HCT116 (cell line): ENCODE results near the gene ROCK2. TPM values are rescaled to one million over a fixed set of nuclear protein-coding genes. Genes with fewer than 3 reads are reported as not detected.

Experiments
- ATAC-seq: fragments of 200-7000 bp; cut with Tn5 transposase; 2 replicates; pipeline ENCODE4 v1.9.1; 2020; ENCODE audit warnings: mild to moderate bottlenecking, moderate library complexity
- BruUV-seq: library from RNA; stranded (reverse); fragments of 400-500 nt; replicated peaks from 2 replicates; lab custom pipeline; 2021; lab: Mats Ljungman, UMichigan
- CTCF ChIA-PET: fragments of 300-600 bp; sonication (Branson Sonifier 250); formaldehyde crosslinking; loops from one replicate; lab custom pipeline; 2021; ENCODE audit warnings: antibody characterized with exemption; lab: Charles Lee
- POLR2A ChIA-PET: fragments of 300-600, 350-600 bp; sonication (Branson Sonifier 250); formaldehyde crosslinking; loops from one replicate; lab custom pipeline; 2021; ENCODE audit warnings: antibody characterized with exemption; lab: Charles Lee
- RAD21 ChIA-PET, 2 experiments: fragments of 300-600 bp; sonication (Branson Sonifier 250); formaldehyde crosslinking; loops; one replicate each; lab custom pipeline; 2023; ENCODE audit warnings: low total read pairs in 2 of 2; ENCODE audit not compliant: uncharacterized antibody in 2 of 2, unreplicated experiment in 2 of 2, low non-redundant PET in 1 of 2; lab: Charles Lee
- DNase-seq: peaks from one replicate; pipeline ENCODE4 v3.0.0-alpha.2; 2010; ENCODE audit warnings: low read depth, low spot score
- H2AFZ ChIP-seq: fragments of 200-600 bp; shearing (Covaris generic), sonication (generic); 2 replicates; pipeline ENCODE4 v1.6.1; 2017; ENCODE audit warnings: low read depth, mixed run types, mixed read lengths, antibody characterized with exemption, low read length; ENCODE audit not compliant: poor library complexity, severe bottlenecking
- H3K27ac ChIP-seq: 2 replicates; pipeline ENCODE4 v1.5.1; 2012; ENCODE audit warnings: low read depth, low read length
- H3K27me3 ChIP-seq: fragments of 200-600 bp; sonication (generic); 2 replicates; pipeline ENCODE4 v1.6.1; 2016; ENCODE audit warnings: mixed run types, low read length, mixed read lengths; ENCODE audit not compliant: insufficient read depth
- H3K36me3 ChIP-seq, 2 experiments: fragments of 200-500 bp in 1 of 2; fragments of 200-600 bp in 1 of 2; sonication (Bioruptor generic) in 1 of 2; sonication (generic) in 1 of 2; 2 replicates each; pipeline versions ENCODE4 v1.5.1 to v1.6.1; 2014 to 2016; ENCODE audit warnings: low read length in 2 of 2, inconsistent platforms in 1 of 2, mixed read lengths in 1 of 2, mixed run types in 1 of 2; ENCODE audit not compliant: insufficient read depth in 2 of 2, control insufficient read depth in 1 of 2
- H3K4me1 ChIP-seq, 2 experiments: fragments of 200-600 bp in 1 of 2; sonication (generic) in 1 of 2; 2 replicates each; pipeline versions ENCODE4 v1.5.1 to v1.6.1; 2012 to 2017; ENCODE audit warnings: low read length in 2 of 2, inconsistent platforms in 1 of 2, mild to moderate bottlenecking in 1 of 2, mixed read lengths in 1 of 2, mixed run types in 1 of 2, moderate library complexity in 1 of 2; ENCODE audit not compliant: insufficient read depth in 2 of 2, control insufficient read depth in 1 of 2
- H3K4me2 ChIP-seq: fragments of 200-600 bp; sonication (generic); 2 replicates; pipeline ENCODE4 v1.6.1; 2017; ENCODE audit warnings: mixed run types, low read length, mixed read lengths
- H3K4me3 ChIP-seq, 2 experiments: fragments of 200-600 bp in 1 of 2; sonication (generic) in 1 of 2; replicated peaks in 1 of 2; 2 replicates each; pipeline ENCODE4 v1.5.1; 2011 to 2016; ENCODE audit warnings: low read length in 2 of 2, control low read depth in 1 of 2, low read depth in 1 of 2, mild to moderate bottlenecking in 1 of 2, mixed read lengths in 1 of 2, mixed run types in 1 of 2
- H3K79me2 ChIP-seq: fragments of 200-600 bp; sonication (generic); 2 replicates; pipeline ENCODE4 v1.6.1; 2017; ENCODE audit warnings: mild to moderate bottlenecking, mixed run types, low read length, moderate library complexity, mixed read lengths; ENCODE audit not compliant: insufficient read depth
- H3K9ac ChIP-seq: fragments of 200-600 bp; sonication (generic); 2 replicates; pipeline ENCODE4 v1.6.1; 2016; ENCODE audit warnings: low read length, mixed read lengths
- H3K9me2 ChIP-seq: fragments of 200-600 bp; sonication (generic), shearing (Covaris generic); 2 replicates; pipeline ENCODE4 v1.6.1; 2017; ENCODE audit warnings: mixed run types, mild to moderate bottlenecking, moderate library complexity; ENCODE audit not compliant: insufficient read depth
- H3K9me3 ChIP-seq, 2 experiments: fragments of 200-500 bp in 1 of 2; fragments of 200-600 bp in 1 of 2; sonication (Bioruptor generic) in 1 of 2; sonication (generic) in 1 of 2; 2 replicates each; pipeline ENCODE4 v1.6.1; 2014 to 2017; ENCODE audit warnings: low read length in 2 of 2, mixed read lengths in 2 of 2, inconsistent platforms in 1 of 2, low read depth in 1 of 2, mild to moderate bottlenecking in 1 of 2, mixed run types in 1 of 2, moderate library complexity in 1 of 2; ENCODE audit not compliant: control insufficient read depth in 1 of 2, insufficient read depth in 1 of 2
- H4K20me1 ChIP-seq: fragments of 200-600 bp; sonication (generic), shearing (Covaris generic); 2 replicates; pipeline ENCODE4 v1.6.1; 2017; ENCODE audit warnings: mixed run types, mild to moderate bottlenecking, moderate library complexity; ENCODE audit not compliant: insufficient read depth
- CBX3 ChIP-seq: IDR thresholded peaks from 2 replicates; pipeline ENCODE4 v1.6.1; 2012; ENCODE audit warnings: low read depth
- CEBPB ChIP-seq: IDR thresholded peaks from 2 replicates; pipeline ENCODE4 v1.6.1; 2012; ENCODE audit warnings: low read depth
- EZH2 ChIP-seq: fragments of 200-600 bp; sonication (generic); IDR thresholded peaks from 2 replicates; pipeline ENCODE4 v1.6.1; 2017; ENCODE audit warnings: antibody characterized with exemption, mixed run types
- EZH2phosphoT487 ChIP-seq: fragments of 200-600 bp; IDR thresholded peaks from 2 replicates; pipeline ENCODE4 v1.6.1; 2018; ENCODE audit warnings: antibody characterized with exemption, borderline replicate concordance
- JUND ChIP-seq: IDR thresholded peaks from 2 replicates; pipeline ENCODE4 v1.6.1; 2012
- TCF7L2 ChIP-seq: IDR thresholded peaks from 2 replicates; pipeline ENCODE4 v1.7.0; 2011; ENCODE audit warnings: borderline replicate concordance, inconsistent platforms; ENCODE audit not compliant: insufficient read depth, insufficient read length; ENCODE audit errors: extremely low read depth
- ZFX ChIP-seq: fragments of 450-650 bp; IDR thresholded peaks from 2 replicates; pipeline ENCODE4 v1.6.1; 2017
- ZNF274 ChIP-seq: fragments of 200-500 bp; sonication (Bioruptor generic); IDR thresholded peaks from 2 replicates; pipeline ENCODE4 v1.6.1; 2014; ENCODE audit warnings: mild to moderate bottlenecking, low read depth, low read length, inconsistent platforms
- intact Hi-C: fragments of 100-400 bp; cut with micrococcal nuclease; formaldehyde crosslinking; loops from 2 replicates; pipeline ENCODE4 v1.10.0; 2022
- total RNA-seq: library from RNA; stranded (reverse); gene quantifications from one replicate; pipeline ENCODE4 v1.2.1, GENCODE V29; 2021; ENCODE audit not compliant: unreplicated experiment
- TF ChIP-seq, protein P1 (sequence below): IDR thresholded peaks from 2 replicates; pipeline ENCODE4 v1.6.1; 2011; ENCODE audit warnings: mild to moderate bottlenecking, low read length, moderate library complexity; ENCODE audit not compliant: insufficient replicate concordance; ENCODE audit errors: extremely low read depth
- TF ChIP-seq, protein P2 (sequence below): IDR thresholded peaks from 2 replicates; pipeline ENCODE4 v1.6.1; 2012
- TF ChIP-seq, protein P3 (sequence below): IDR thresholded peaks from 2 replicates; pipeline ENCODE4 v1.6.1; 2012

ROCK2 gene
- total RNA-seq, 1 experiment from 2014 or later, result 48.0 TPM

DNA sequence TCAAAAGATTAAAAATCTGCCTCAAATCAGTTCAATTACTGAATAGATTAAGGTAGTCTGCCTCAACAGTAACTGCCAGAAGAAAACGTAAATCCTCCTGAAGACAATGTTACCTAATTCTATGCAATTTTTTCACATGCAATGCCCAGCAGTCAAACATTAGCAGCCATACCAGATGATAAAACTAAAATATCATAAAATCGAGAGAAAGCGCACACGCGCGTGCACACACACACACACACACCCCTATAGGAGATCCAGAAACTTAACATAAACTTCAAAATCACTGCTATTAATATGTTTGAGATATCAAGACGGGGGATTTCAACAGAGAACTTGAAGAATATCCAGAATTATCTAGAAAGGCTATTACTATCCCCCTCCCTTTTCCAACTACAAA lies 32.9 kb downstream of the ROCK2 start:
- no peaks in the 10 kb centered on the region for H3K4me1 ChIP-seq

DNA sequence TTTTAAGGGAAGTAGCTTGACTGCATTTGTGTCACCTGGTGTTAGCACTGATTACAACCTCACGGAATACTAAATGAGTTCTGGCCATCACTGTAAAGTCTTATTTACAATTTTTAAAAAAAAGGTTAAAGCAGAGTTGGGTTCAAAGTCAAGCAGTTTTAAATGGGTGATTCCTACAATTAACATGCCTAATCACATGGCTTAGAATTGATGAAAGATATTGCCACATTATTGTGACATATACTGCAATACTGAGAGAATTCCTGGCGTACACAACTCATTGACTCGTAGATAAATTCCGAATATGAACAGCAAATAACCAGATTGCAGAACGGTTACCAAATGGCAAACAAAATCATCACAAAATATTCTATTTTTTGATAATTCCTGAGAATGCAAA lies 34.2 kb downstream of the ROCK2 start:
- no peak overlapping the region for H3K4me3 ChIP-seq
- H3K9me2 ChIP-seq, result no peaks in the 10 kb centered on the region
- H3K27ac ChIP-seq, result no peak overlapping the region
- H3K9me3 ChIP-seq, result no peaks in the 10 kb centered on the region
- POLR2A ChIA-PET, result no interaction called here
- ATAC-seq (no peak), DNase-seq (no peak)
- H3K9ac ChIP-seq, result no peak overlapping the region
- no peaks in the 10 kb centered on the region for H3K4me1 ChIP-seq
- H3K79me2 ChIP-seq, result peaks cover 96% of the 10 kb centered on the region
- H3K27me3 ChIP-seq, result no peaks in the 10 kb centered on the region
- intact Hi-C loops, result no loop called here
- RAD21 ChIA-PET, result no interaction called here
- CTCF ChIA-PET, result interaction anchor here (1.6 kb wide), 1 partner anchor 11 kb away, joined by 5 read pairs; no protein-coding TSS in a partner anchor
- H3K36me3 ChIP-seq, result no peaks in the 10 kb centered on the region
- no TSS peak for BruUV-seq
- no peak overlapping the region for H2AFZ ChIP-seq
- H3K4me2 ChIP-seq, result no peak overlapping the region
- H4K20me1 ChIP-seq, result peaks cover 8% of the 10 kb centered on the region; the same call in 1 of the 2 replicates
- TF ChIP-seq EZH2phosphoT487 (no peak), ZFX (no peak), EZH2 (no peak), CBX3 (no peak), TCF7L2 (no peak), JUND (no peak)
- TF ChIP-seq, protein P1, sequence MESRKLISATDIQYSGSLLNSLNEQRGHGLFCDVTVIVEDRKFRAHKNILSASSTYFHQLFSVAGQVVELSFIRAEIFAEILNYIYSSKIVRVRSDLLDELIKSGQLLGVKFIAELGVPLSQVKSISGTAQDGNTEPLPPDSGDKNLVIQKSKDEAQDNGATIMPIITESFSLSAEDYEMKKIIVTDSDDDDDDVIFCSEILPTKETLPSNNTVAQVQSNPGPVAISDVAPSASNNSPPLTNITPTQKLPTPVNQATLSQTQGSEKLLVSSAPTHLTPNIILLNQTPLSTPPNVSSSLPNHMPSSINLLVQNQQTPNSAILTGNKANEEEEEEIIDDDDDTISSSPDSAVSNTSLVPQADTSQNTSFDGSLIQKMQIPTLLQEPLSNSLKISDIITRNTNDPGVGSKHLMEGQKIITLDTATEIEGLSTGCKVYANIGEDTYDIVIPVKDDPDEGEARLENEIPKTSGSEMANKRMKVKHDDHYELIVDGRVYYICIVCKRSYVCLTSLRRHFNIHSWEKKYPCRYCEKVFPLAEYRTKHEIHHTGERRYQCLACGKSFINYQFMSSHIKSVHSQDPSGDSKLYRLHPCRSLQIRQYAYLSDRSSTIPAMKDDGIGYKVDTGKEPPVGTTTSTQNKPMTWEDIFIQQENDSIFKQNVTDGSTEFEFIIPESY, result no peak

More for the DNA sequence above, 32.9 kb downstream of the ROCK2 start:
- no peak overlapping the region for H3K27ac ChIP-seq
- TF ChIP-seq, protein P2, sequence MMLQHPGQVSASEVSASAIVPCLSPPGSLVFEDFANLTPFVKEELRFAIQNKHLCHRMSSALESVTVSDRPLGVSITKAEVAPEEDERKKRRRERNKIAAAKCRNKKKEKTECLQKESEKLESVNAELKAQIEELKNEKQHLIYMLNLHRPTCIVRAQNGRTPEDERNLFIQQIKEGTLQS, result no peak
- TF ChIP-seq, protein P1, result no peak
- TF ChIP-seq, protein P3, sequence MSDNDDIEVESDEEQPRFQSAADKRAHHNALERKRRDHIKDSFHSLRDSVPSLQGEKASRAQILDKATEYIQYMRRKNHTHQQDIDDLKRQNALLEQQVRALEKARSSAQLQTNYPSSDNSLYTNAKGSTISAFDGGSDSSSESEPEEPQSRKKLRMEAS, result no peak
- TF ChIP-seq CEBPB (no peak), EZH2phosphoT487 (no peak), ZNF274 (no peak), EZH2 (no peak), JUND (no peak), ZFX (no peak)
- peaks cover 96% of the 10 kb centered on the region for H3K79me2 ChIP-seq
- ChIA-PET RAD21 (no interaction called here), CTCF (no interaction called here), POLR2A (no interaction called here)
- no peak overlapping the region for H2AFZ ChIP-seq
- BruUV-seq, result no TSS peak
- H3K9me2 ChIP-seq, result no peaks in the 10 kb centered on the region
- no peak for ATAC-seq
- no peak overlapping the region for H3K4me2 ChIP-seq
- DNase-seq, result no peak
- no peaks in the 10 kb centered on the region for H3K36me3 ChIP-seq
- H3K9ac ChIP-seq, result no peak overlapping the region
- H3K27me3 ChIP-seq, result no peaks in the 10 kb centered on the region
- no peak overlapping the region for H3K4me3 ChIP-seq
- H4K20me1 ChIP-seq, result peaks cover 8% of the 10 kb centered on the region; the same call in 1 of the 2 replicates
- H3K9me3 ChIP-seq, result no peaks in the 10 kb centered on the region
- intact Hi-C loops, result no loop called here
